ENCODE results near the gene TSFM. TPM values are rescaled to one million over a fixed set of nuclear protein-coding genes. Genes with fewer than 3 reads are reported as not detected.

The TSFM gene
- polyA plus RNA-seq, 1 experiment = 15.1 TPM

DNA sequence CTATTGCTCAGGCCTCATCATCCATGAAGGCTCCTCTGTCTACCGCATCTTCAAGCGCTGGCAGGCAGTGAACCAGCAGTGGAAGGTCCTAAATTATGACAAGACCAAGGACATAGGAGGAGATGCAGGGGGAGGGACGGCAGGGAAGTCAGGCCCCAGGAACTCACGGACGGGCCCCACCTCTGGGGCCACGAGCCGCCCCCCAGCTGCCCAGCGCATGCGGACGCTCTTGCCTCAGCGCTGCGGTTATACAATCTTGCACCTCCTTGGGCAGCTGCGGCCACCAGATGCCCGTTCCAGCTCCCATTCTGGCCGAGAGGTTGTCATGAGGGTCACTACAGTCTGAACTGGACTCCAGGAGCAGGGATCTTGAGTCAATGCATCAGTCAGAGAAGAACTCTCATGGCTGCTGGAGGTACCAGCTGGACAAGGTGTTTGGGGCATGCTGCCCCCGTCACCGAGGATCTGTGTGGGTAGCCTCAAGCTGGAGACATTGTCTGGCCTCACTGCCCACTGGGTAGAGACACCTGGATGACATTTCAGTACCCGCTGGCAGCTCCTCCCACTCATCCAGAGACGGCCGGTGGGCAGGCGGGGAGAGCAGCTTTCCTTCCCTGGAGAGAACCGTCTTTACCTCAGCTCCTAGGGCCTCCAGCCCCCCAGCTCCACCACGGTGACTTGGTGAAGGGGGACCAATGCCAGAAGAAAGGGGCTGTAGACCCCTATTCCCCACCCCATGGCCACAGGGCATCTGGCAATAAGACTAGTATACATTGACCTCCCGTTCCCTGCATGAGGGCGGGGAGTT, 23.8 kb upstream of the TSFM start:
- Histone ChIP-seq H3K36me3 (ENCODE audit: control insufficient read depth, insufficient read depth, low read length) (no peaks in the 10 kb centered on the region; the same call in 1 of the 2 replicates), H3K4me3 (ENCODE audit: low read depth, low read length) (no peak overlapping the region), H3K27me3 (ENCODE audit: control insufficient read depth, insufficient read depth, low read length) (peaks cover 6% of the 10 kb centered on the region)
- POLR2A ChIA-PET = no interaction called here
- DNase-seq (ENCODE audit: low read depth) = no peak
- TF ChIP-seq, protein P1, sequence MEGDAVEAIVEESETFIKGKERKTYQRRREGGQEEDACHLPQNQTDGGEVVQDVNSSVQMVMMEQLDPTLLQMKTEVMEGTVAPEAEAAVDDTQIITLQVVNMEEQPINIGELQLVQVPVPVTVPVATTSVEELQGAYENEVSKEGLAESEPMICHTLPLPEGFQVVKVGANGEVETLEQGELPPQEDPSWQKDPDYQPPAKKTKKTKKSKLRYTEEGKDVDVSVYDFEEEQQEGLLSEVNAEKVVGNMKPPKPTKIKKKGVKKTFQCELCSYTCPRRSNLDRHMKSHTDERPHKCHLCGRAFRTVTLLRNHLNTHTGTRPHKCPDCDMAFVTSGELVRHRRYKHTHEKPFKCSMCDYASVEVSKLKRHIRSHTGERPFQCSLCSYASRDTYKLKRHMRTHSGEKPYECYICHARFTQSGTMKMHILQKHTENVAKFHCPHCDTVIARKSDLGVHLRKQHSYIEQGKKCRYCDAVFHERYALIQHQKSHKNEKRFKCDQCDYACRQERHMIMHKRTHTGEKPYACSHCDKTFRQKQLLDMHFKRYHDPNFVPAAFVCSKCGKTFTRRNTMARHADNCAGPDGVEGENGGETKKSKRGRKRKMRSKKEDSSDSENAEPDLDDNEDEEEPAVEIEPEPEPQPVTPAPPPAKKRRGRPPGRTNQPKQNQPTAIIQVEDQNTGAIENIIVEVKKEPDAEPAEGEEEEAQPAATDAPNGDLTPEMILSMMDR (IDR thresholded peaks at IDR 0.05; ENCODE audit: insufficient read depth, low read depth, low read length) = no peak
- CTCF ChIA-PET = interaction anchor here (1.0 to 1.8 kb wide), 3 partner anchors 14 to 32 kb away, joined by 3 to 5 read pairs (median 4); partner anchors contain the start of gene TSPAN31

DNA sequence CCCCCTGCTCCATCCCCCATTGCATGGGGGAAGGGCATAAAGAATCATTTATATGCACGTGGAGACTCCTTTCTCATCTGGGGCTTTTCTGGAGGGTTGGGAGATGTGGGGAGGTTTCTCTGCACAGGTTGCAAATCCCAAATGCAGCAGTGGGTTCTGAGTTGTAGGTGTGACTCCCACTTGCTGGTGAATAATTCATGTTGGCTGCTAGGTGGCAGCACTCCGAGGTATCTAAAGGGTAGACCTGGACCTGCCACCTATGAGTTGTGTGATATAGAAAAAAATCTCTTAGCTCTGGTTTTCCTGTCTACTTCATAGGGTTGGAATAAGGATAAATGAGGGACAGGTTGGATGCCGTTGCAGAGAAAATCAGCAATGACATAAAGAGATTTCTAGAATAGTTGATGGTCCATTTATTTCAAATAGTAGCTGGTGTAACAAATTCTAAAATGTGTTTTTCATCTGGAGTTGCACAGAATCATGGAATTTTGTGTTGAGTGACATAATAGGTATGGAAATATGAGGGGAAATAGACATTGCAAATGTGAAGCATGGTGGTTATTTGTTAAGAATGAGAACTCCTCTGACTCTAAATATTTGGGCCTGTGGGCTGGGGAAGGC, 23.1 kb upstream of the TSFM start:
- CTCF ChIA-PET = interaction anchor here (1.0 to 1.8 kb wide), 7 partner anchors 9 to 149 kb away, joined by 3 to 5 read pairs (median 3); partner anchors contain the start of gene TSPAN31
- peaks cover 9% of the 10 kb centered on the region for H3K27me3 ChIP-seq (ENCODE audit: control insufficient read depth, insufficient read depth, low read length)
- no peak for DNase-seq (ENCODE audit: low read depth)
- TF ChIP-seq, protein P1 (IDR thresholded peaks at IDR 0.05; ENCODE audit: insufficient read depth, low read depth, low read length) = peak; percentile 53
- no peaks in the 10 kb centered on the region; the same call in 1 of the 2 replicates for H3K36me3 ChIP-seq (ENCODE audit: control insufficient read depth, insufficient read depth, low read length)
- POLR2A ChIA-PET = no interaction called here
- no peak overlapping the region for H3K4me3 ChIP-seq (ENCODE audit: low read depth, low read length)

DNA sequence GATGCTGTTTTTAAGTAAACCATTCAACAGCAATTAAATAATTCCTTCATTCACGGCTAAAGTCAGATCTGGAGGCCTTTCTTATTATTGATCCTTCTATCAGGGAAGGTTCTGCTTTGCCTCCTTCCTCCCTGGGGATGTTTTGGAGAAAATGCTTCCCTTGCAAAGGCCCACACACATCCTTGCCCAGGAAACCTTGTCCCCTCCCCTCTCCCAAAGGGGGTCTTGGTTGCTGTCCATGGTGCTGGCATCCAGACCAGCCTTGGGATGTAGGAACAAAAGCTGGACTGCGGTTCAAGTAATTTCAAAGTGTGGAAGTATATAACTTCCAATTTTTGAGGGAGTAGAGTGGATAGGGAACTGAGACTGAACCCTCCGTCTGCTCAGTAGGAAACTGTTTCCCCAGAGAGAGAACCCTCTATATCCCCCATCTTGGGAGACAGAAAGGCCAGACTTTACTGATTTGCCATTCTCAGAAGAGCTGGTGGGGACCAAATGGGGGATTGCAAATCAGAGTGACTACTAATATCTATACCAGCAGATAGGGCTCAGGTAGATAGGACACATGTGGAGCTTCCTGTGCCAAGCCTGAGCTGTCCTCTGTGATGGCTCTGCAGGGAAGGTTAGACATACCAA, 22.1 kb upstream of the TSFM start:
- CTCF ChIA-PET = interaction anchor here (0.8 to 1.8 kb wide), 6 partner anchors 9 to 148 kb away, joined by 3 to 4 read pairs (median 3); no protein-coding TSS in a partner anchor
- Histone ChIP-seq H3K36me3 (ENCODE audit: control insufficient read depth, insufficient read depth, low read length) (no peaks in the 10 kb centered on the region; the same call in 1 of the 2 replicates), H3K27me3 (ENCODE audit: control insufficient read depth, insufficient read depth, low read length) (peaks cover 10% of the 10 kb centered on the region), H3K4me3 (ENCODE audit: low read depth, low read length) (no peak overlapping the region)
- DNase-seq (ENCODE audit: low read depth) = no peak
- POLR2A ChIA-PET = no interaction called here
- TF ChIP-seq, protein P1 (IDR thresholded peaks at IDR 0.05; ENCODE audit: insufficient read depth, low read depth, low read length) = no peak

DNA sequence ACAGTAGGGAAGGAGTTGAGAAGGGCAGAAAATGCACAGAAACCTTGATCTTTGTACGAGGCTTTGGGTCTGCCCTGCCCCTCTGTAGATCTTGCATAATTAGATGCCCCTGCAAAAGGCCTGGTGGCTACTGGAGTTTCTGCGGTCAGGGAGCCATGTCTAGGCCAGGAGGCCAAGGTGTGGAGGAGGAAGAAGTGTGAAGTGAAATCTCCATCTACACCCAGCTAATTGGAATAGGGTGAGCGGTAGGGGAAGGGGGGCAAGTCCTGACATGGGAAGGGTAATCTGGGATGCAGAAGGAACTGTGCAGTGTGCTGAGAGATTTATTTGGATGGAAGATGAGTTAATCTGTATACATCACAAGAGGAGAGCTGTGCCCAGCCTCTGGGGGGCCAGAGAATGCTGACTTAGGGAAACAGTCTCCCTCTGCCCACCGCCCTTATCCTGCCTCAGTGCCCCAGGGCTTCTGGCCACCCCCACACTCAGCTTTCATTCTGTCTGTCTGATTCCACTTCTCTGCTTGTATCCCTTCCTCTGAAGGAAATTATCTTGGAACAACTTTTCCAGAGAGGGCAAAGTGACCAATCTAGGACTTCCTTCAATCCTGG, 21.1 kb upstream of the TSFM start:
- TF ChIP-seq, protein P1 (IDR thresholded peaks at IDR 0.05; ENCODE audit: insufficient read depth, low read depth, low read length) = no peak
- Histone ChIP-seq H3K4me3 (ENCODE audit: low read depth, low read length) (no peak overlapping the region), H3K36me3 (ENCODE audit: control insufficient read depth, insufficient read depth, low read length) (no peaks in the 10 kb centered on the region; the same call in 1 of the 2 replicates), H3K27me3 (ENCODE audit: control insufficient read depth, insufficient read depth, low read length) (peaks cover 8% of the 10 kb centered on the region; the same call in 1 of the 2 replicates)
- ChIA-PET POLR2A (no interaction called here), CTCF (interaction anchor here (0.6 kb wide), 1 partner anchor 144 kb away, joined by 3 read pairs; no protein-coding TSS in a partner anchor)
- DNase-seq (ENCODE audit: low read depth) = no peak

Measured in BJ (cell line).